ENCODE results near the gene CAMTA2. TPM values are rescaled to one million over a fixed set of nuclear protein-coding genes. Genes with fewer than 3 reads are reported as not detected.
A peak's percentile ranks its signal among the peaks of the same experiment; 100 is the strongest.

CAMTA2 gene
- total RNA-seq, 1 experiment from 2014 or later, result 9.2 TPM

DNA sequence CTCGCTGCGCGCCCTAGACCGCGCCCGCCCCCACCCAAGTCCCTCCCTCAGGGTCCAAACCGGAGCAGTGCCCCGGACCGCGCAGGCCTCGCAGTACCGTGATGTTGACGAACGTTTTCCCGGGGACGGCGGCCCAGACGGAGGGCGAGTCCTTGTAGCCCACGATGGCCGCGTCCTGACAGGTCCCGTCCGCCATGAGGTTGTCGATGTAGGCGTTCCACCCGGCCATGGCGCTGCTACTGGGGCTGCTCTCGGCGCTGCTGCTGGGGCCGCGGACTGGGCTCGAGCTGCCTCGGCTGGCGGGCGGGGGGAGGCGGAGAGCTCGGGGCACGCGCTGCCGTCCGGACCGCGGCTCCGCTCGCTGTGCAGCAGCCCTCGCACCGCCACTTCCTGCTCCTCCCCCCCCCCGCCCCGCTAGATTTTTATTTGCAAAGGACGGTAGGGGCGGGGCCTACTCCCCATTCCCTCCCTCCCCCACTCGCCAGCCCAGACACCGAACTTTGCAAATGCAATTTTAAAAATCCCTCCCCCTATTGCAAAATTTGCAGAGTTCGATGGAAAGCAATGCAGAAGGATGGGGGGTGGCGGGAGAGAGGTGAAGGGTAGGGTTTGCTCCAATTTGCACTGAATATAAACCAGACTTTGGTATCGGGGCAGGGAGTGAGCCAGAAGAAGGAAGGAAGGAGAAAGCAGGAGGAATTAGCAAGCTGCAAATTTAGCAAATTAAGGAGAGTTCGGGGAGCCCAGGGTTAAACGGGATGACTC is 39.1 kb downstream of the CAMTA2 start, which contains the start of gene PFN1 (continued):
- TF ChIP-seq, protein P1, sequence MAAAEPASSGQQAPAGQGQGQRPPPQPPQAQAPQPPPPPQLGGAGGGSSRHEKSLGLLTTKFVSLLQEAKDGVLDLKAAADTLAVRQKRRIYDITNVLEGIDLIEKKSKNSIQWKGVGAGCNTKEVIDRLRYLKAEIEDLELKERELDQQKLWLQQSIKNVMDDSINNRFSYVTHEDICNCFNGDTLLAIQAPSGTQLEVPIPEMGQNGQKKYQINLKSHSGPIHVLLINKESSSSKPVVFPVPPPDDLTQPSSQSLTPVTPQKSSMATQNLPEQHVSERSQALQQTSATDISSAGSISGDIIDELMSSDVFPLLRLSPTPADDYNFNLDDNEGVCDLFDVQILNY (CRISPR knock-in tag; IDR thresholded peaks at IDR 0.05), result peak; percentile 72; the same call in 1 of the 2 replicates
- TF ChIP-seq ELF4 (CRISPR knock-in tag; IDR thresholded peaks at IDR 0.05; ENCODE audit: low read depth), result no peak
- no peak for TF ChIP-seq NR1H2 (CRISPR knock-in tag; IDR thresholded peaks at IDR 0.05)
- TF ChIP-seq SOX15 (CRISPR knock-in tag; IDR thresholded peaks at IDR 0.05), result no peak
- peak; percentile 94 for TF ChIP-seq KAT7 (CRISPR knock-in tag; IDR thresholded peaks at IDR 0.05; ENCODE audit: borderline replicate concordance)
- TF ChIP-seq, protein P2, sequence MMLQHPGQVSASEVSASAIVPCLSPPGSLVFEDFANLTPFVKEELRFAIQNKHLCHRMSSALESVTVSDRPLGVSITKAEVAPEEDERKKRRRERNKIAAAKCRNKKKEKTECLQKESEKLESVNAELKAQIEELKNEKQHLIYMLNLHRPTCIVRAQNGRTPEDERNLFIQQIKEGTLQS (CRISPR knock-in tag; conservative IDR thresholded peaks at IDR 0.05), result no peak
- peak; percentile 61; the same call in 1 of the 2 replicates for TF ChIP-seq MYBL2 (CRISPR knock-in tag; IDR thresholded peaks at IDR 0.05)
- no peak; the same call in 1 of the 2 replicates for TF ChIP-seq ZNF138 (CRISPR knock-in tag; conservative IDR thresholded peaks at IDR 0.05)
- 0 out of 2 replicates have a peak, but pooled peaks have one; percentile 32 for TF ChIP-seq ZNF317 (CRISPR knock-in tag; IDR thresholded peaks at IDR 0.05; ENCODE audit: borderline replicate concordance, low read depth)
- TF ChIP-seq, protein P3, sequence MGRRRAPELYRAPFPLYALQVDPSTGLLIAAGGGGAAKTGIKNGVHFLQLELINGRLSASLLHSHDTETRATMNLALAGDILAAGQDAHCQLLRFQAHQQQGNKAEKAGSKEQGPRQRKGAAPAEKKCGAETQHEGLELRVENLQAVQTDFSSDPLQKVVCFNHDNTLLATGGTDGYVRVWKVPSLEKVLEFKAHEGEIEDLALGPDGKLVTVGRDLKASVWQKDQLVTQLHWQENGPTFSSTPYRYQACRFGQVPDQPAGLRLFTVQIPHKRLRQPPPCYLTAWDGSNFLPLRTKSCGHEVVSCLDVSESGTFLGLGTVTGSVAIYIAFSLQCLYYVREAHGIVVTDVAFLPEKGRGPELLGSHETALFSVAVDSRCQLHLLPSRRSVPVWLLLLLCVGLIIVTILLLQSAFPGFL (CRISPR knock-in tag; IDR thresholded peaks at IDR 0.05; ENCODE audit: borderline replicate concordance), result 0 out of 2 replicates have a peak, but pooled peaks have one; percentile 26
- TF ChIP-seq RELA (CRISPR knock-in tag; IDR thresholded peaks at IDR 0.05; ENCODE audit: borderline replicate concordance), result no peak
- TF ChIP-seq, protein P4, sequence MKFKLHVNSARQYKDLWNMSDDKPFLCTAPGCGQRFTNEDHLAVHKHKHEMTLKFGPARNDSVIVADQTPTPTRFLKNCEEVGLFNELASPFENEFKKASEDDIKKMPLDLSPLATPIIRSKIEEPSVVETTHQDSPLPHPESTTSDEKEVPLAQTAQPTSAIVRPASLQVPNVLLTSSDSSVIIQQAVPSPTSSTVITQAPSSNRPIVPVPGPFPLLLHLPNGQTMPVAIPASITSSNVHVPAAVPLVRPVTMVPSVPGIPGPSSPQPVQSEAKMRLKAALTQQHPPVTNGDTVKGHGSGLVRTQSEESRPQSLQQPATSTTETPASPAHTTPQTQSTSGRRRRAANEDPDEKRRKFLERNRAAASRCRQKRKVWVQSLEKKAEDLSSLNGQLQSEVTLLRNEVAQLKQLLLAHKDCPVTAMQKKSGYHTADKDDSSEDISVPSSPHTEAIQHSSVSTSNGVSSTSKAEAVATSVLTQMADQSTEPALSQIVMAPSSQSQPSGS (CRISPR knock-in tag; IDR thresholded peaks at IDR 0.05; ENCODE audit: borderline replicate concordance, low read depth), result no peak
- peak; percentile 71; the same call in 1 of the 2 replicates for TF ChIP-seq CREM (CRISPR knock-in tag; IDR thresholded peaks at IDR 0.05)
- TF ChIP-seq, protein P5, sequence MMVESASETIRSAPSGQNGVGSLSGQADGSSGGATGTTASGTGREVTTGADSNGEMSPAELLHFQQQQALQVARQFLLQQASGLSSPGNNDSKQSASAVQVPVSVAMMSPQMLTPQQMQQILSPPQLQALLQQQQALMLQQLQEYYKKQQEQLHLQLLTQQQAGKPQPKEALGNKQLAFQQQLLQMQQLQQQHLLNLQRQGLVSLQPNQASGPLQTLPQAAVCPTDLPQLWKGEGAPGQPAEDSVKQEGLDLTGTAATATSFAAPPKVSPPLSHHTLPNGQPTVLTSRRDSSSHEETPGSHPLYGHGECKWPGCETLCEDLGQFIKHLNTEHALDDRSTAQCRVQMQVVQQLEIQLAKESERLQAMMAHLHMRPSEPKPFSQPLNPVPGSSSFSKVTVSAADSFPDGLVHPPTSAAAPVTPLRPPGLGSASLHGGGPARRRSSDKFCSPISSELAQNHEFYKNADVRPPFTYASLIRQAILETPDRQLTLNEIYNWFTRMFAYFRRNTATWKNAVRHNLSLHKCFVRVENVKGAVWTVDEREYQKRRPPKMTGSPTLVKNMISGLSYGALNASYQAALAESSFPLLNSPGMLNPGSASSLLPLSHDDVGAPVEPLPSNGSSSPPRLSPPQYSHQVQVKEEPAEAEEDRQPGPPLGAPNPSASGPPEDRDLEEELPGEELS (CRISPR knock-in tag; IDR thresholded peaks at IDR 0.05), result peak; percentile 72
- TF ChIP-seq, protein P6, sequence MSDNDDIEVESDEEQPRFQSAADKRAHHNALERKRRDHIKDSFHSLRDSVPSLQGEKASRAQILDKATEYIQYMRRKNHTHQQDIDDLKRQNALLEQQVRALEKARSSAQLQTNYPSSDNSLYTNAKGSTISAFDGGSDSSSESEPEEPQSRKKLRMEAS (CRISPR knock-in tag; IDR thresholded peaks at IDR 0.05), result no peak; the same call in 1 of the 2 replicates
- TF ChIP-seq, protein P7, sequence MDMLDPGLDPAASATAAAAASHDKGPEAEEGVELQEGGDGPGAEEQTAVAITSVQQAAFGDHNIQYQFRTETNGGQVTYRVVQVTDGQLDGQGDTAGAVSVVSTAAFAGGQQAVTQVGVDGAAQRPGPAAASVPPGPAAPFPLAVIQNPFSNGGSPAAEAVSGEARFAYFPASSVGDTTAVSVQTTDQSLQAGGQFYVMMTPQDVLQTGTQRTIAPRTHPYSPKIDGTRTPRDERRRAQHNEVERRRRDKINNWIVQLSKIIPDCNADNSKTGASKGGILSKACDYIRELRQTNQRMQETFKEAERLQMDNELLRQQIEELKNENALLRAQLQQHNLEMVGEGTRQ (CRISPR knock-in tag; IDR thresholded peaks at IDR 0.05), result no peak; the same call in 1 of the 2 replicates
- TF ChIP-seq NFATC4 (CRISPR knock-in tag; IDR thresholded peaks at IDR 0.05), result no peak
- peak; percentile 55; the same call in 1 of the 2 replicates for TF ChIP-seq TCF7 (CRISPR knock-in tag; IDR thresholded peaks at IDR 0.05; ENCODE audit: low read depth)
- TF ChIP-seq, protein P8, sequence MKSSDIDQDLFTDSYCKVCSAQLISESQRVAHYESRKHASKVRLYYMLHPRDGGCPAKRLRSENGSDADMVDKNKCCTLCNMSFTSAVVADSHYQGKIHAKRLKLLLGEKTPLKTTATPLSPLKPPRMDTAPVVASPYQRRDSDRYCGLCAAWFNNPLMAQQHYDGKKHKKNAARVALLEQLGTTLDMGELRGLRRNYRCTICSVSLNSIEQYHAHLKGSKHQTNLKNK (CRISPR knock-in tag; IDR thresholded peaks at IDR 0.05), result no peak
- TF ChIP-seq, protein P9, sequence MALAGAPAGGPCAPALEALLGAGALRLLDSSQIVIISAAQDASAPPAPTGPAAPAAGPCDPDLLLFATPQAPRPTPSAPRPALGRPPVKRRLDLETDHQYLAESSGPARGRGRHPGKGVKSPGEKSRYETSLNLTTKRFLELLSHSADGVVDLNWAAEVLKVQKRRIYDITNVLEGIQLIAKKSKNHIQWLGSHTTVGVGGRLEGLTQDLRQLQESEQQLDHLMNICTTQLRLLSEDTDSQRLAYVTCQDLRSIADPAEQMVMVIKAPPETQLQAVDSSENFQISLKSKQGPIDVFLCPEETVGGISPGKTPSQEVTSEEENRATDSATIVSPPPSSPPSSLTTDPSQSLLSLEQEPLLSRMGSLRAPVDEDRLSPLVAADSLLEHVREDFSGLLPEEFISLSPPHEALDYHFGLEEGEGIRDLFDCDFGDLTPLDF (CRISPR knock-in tag; IDR thresholded peaks at IDR 0.05), result no peak
- TF ChIP-seq, protein P10, sequence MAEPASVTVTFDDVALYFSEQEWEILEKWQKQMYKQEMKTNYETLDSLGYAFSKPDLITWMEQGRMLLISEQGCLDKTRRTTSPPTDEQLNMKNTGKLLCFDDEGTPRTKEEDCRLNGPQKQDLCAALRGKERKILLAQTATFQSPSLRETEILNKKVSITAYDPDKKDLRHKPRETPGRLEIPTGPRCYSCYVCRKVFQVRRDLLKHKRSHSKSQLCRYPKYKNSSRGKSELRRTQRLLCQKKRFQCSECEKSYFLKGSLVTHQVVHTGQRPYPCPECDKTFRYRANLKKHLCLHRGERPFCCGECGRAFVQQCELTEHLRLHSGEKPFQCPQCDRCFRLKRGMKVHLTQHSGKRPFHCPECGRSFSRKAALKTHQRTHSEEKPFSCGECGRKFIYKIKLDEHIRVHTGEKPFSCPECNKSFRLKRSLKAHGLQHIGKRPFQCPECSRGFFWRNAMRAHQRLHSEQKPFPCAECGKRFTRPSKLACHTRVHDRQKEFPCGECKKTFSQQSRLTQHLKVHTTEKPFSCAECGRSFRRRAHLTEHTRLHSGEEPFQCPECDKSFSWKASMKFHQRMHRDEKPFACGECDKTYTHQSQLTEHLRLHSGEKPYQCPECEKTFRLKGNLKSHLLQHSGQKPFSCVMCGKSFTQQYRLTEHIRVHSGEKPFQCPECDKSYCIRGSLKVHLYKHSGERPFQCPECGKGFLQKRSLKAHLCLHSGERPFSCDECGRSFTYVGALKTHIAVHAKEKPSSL (CRISPR knock-in tag; conservative IDR thresholded peaks at IDR 0.05), result no peak
- TF ChIP-seq ZNF396 (CRISPR knock-in tag; IDR thresholded peaks at IDR 0.05; ENCODE audit: borderline replicate concordance), result no peak
- TF ChIP-seq, protein P11, sequence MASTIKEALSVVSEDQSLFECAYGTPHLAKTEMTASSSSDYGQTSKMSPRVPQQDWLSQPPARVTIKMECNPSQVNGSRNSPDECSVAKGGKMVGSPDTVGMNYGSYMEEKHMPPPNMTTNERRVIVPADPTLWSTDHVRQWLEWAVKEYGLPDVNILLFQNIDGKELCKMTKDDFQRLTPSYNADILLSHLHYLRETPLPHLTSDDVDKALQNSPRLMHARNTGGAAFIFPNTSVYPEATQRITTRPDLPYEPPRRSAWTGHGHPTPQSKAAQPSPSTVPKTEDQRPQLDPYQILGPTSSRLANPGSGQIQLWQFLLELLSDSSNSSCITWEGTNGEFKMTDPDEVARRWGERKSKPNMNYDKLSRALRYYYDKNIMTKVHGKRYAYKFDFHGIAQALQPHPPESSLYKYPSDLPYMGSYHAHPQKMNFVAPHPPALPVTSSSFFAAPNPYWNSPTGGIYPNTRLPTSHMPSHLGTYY (CRISPR knock-in tag; IDR thresholded peaks at IDR 0.05), result no peak
- peak; percentile 51 for TF ChIP-seq GABPB1 (CRISPR knock-in tag; IDR thresholded peaks at IDR 0.05)
- TF ChIP-seq ETV6 (CRISPR knock-in tag; IDR thresholded peaks at IDR 0.05), result peak; percentile 85; the same call in 1 of the 2 replicates
